GM23338 (cell line): ENCODE results near the gene ANKIB1. TPM values are rescaled to one million over a fixed set of nuclear protein-coding genes. Genes with fewer than 3 reads are reported as not detected.
"Not testable (repeated sequence)": the region's sequence is repeated elsewhere in the genome, so short reads cannot be mapped to it uniquely, and the experiment has no call there.

Source experiments
- ATAC-seq: fragments of 200-7000 bp; cut with Tn5 transposase; 3 replicates; pipeline ENCODE4 v1.9.1; 2020
- DNase-seq: peaks from one replicate; pipeline ENCODE4 v3.0.0-alpha.2; 2015; ENCODE audit warnings: low spot score
- H2AFZ ChIP-seq: fragments of 200-600 bp; sonication (generic); 2 replicates; pipeline ENCODE4 v1.8.0; 2016; ENCODE audit warnings: antibody characterized with exemption, mild to moderate bottlenecking, moderate library complexity
- H3F3A ChIP-seq: fragments of 200-600 bp; sonication (generic); replicated peaks from 2 replicates; pipeline ENCODE4 v1.8.0; 2017; ENCODE audit warnings: antibody characterized with exemption, mixed run types, low read depth
- H3K27ac ChIP-seq: fragments of 200-600 bp; sonication (generic); 2 replicates; pipeline ENCODE4 v1.6.1; 2016; ENCODE audit warnings: low read depth
- H3K27me3 ChIP-seq: fragments of 200-600 bp; sonication (generic); 2 replicates; pipeline ENCODE4 v1.8.0; 2016; ENCODE audit warnings: mild to moderate bottlenecking, mixed run types, moderate library complexity; ENCODE audit not compliant: insufficient read depth
- H3K36me3 ChIP-seq: fragments of 200-600 bp; sonication (generic); 2 replicates; pipeline ENCODE4 v1.8.0; 2016; ENCODE audit warnings: mild to moderate bottlenecking; ENCODE audit not compliant: insufficient read depth
- H3K4me1 ChIP-seq: fragments of 200-600 bp; sonication (generic); 2 replicates; pipeline ENCODE4 v1.8.0; 2016; ENCODE audit warnings: mild to moderate bottlenecking, moderate library complexity; ENCODE audit not compliant: insufficient read depth
- H3K4me2 ChIP-seq: fragments of 200-600 bp; sonication (generic); 2 replicates; pipeline ENCODE4 v1.7.1; 2017; ENCODE audit warnings: mixed run types
- H3K4me3 ChIP-seq: fragments of 200-600 bp; sonication (generic); 2 replicates; pipeline ENCODE4 v1.6.1; 2016; ENCODE audit warnings: mixed run types
- H3K79me2 ChIP-seq: fragments of 200-600 bp; sonication (generic); replicated peaks from 2 replicates; pipeline ENCODE4 v1.8.0; 2017; ENCODE audit warnings: mild to moderate bottlenecking; ENCODE audit not compliant: insufficient read depth
- H3K9me2 ChIP-seq: fragments of 200-600 bp; sonication (generic); 2 replicates; pipeline ENCODE4 v1.8.0; 2017; ENCODE audit not compliant: insufficient read depth
- H4K20me1 ChIP-seq: fragments of 200-600 bp; sonication (generic); replicated peaks from 2 replicates; pipeline ENCODE4 v1.8.0; 2017; ENCODE audit warnings: mild to moderate bottlenecking; ENCODE audit not compliant: insufficient read depth
- H3K27ac Mint-ChIP-seq: 2 replicates; pipeline ENCODE4 v1.8.0; 2020; ENCODE audit warnings: inconsistent platforms, mild to moderate bottlenecking, moderate library complexity, mixed read lengths
- H3K27me3 Mint-ChIP-seq: 3 replicates; pipeline ENCODE4 v1.8.0; 2022; ENCODE audit warnings: low read depth, mild to moderate bottlenecking, moderate library complexity, mixed read lengths, inconsistent platforms; ENCODE audit not compliant: insufficient read depth, poor library complexity
- H3K36me3 Mint-ChIP-seq: 3 replicates; pipeline ENCODE4 v1.8.0; 2021; ENCODE audit warnings: low read depth, mild to moderate bottlenecking, inconsistent platforms, moderate library complexity, mixed read lengths
- H3K4me1 Mint-ChIP-seq: 3 replicates; pipeline ENCODE4 v1.8.0; 2020; ENCODE audit warnings: mild to moderate bottlenecking, inconsistent platforms, mixed read lengths
- H3K4me3 Mint-ChIP-seq: 3 replicates; pipeline ENCODE4 v1.8.0; 2021; ENCODE audit warnings: moderate library complexity, mild to moderate bottlenecking, inconsistent platforms, mixed read lengths
- H3K9me3 Mint-ChIP-seq: 3 replicates; pipeline ENCODE4 v1.8.0; 2020; ENCODE audit warnings: moderate library complexity, mild to moderate bottlenecking, inconsistent platforms, mixed read lengths
- CREB1 ChIP-seq: fragments of 250-450 bp; sonication (Bioruptor Pico); IDR thresholded peaks from 2 replicates; pipeline ENCODE4 v1.5.0; 2020; ENCODE audit warnings: low read depth, mild to moderate bottlenecking, moderate library complexity
- EZH2 ChIP-seq: fragments of 200-600 bp; sonication (generic); IDR thresholded peaks from one replicate; pipeline ENCODE4 v1.8.0; 2017; ENCODE audit warnings: antibody characterized with exemption, mild to moderate bottlenecking, low read depth; ENCODE audit not compliant: unreplicated experiment
- EZH2phosphoT487 ChIP-seq: fragments of 200-600 bp; sonication (generic); IDR thresholded peaks from one replicate; pipeline ENCODE4 v1.8.1; 2018; ENCODE audit warnings: antibody characterized with exemption; ENCODE audit not compliant: unreplicated experiment
- NANOG ChIP-seq: IDR thresholded peaks from 2 replicates; pipeline ENCODE4 v1.6.1; 2016; ENCODE audit warnings: antibody characterized with exemption, borderline replicate concordance
- POLR2AphosphoS5 ChIP-seq: IDR thresholded peaks from 2 replicates; pipeline ENCODE4 v1.6.1; 2016; ENCODE audit warnings: antibody characterized with exemption, low read depth
- REST ChIP-seq: IDR thresholded peaks from one replicate; pipeline ENCODE4 v1.6.1; 2018; ENCODE audit warnings: antibody characterized with exemption; ENCODE audit not compliant: unreplicated experiment
- STAT1 ChIP-seq: IDR thresholded peaks from one replicate; pipeline ENCODE4 v1.6.1; 2016; ENCODE audit warnings: antibody characterized with exemption; ENCODE audit not compliant: unreplicated experiment
- ZNF114 ChIP-seq: fragments of 250-450 bp; sonication (Bioruptor Pico); IDR thresholded peaks from 2 replicates; pipeline ENCODE4 v1.5.0; 2020; ENCODE audit warnings: mild to moderate bottlenecking, moderate library complexity
- ZNF331 ChIP-seq: fragments of 250-450 bp; sonication (Bioruptor Pico); IDR thresholded peaks from 2 replicates; pipeline ENCODE4 v1.5.0; 2020; ENCODE audit warnings: low read depth, mild to moderate bottlenecking, moderate library complexity
- polyA plus RNA-seq: library from polyadenylated mRNA; unstranded; fragments of >200 nt; fragmentation: Nextera tagmentation; extraction: Ambion mirVana; gene quantifications from 2 replicates; pipeline ENCODE4 v1.2.1, GENCODE V29; 2016
- total RNA-seq: library from RNA; depleted of rRNA; stranded (reverse); fragments of >200 nt; shearing (Covaris generic); gene quantifications from 2 replicates; pipeline ENCODE4 v1.2.3, GENCODE V29; 2014
- TF ChIP-seq, protein P1 (sequence below), 2 experiments: fragments of 200-600 bp in 1 of 2; sonication (generic) in 1 of 2; conservative IDR thresholded peaks; 2 replicates each; pipeline versions ENCODE4 v1.5.1 to v1.6.1; 2016 to 2017; ENCODE audit warnings: antibody characterized with exemption in 2 of 2, low read depth in 2 of 2, mild to moderate bottlenecking in 2 of 2, moderate library complexity in 1 of 2
- TF ChIP-seq, protein P2 (sequence below): fragments of 250-450 bp; sonication (Bioruptor Pico); IDR thresholded peaks from 2 replicates; pipeline ENCODE4 v1.5.0; 2020; ENCODE audit warnings: mild to moderate bottlenecking, moderate library complexity

ANKIB1 gene
- total and polyA plus RNA-seq, 2 experiments from 2014 or later = 19.1 to 40.3 TPM

- not testable (repeated sequence) for DNase-seq, H3K4me2 ChIP-seq, H3K4me3 Mint-ChIP-seq, H3K9me3 Mint-ChIP-seq, ATAC-seq, H3K4me3 ChIP-seq, H3K4me1 ChIP-seq, H3K4me1 Mint-ChIP-seq, H3K27me3 Mint-ChIP-seq, H3F3A ChIP-seq, H3K36me3 ChIP-seq, H3K9me2 ChIP-seq, H3K27ac ChIP-seq, H2AFZ ChIP-seq, H3K27ac Mint-ChIP-seq, H3K27me3 ChIP-seq
- Histone ChIP-seq H4K20me1 (peaks cover 32% of the 10 kb centered on the region), H3K79me2 (peaks cover 100% of the 10 kb centered on the region)
- H3K36me3 Mint-ChIP-seq = peaks cover 14% of the 10 kb centered on the region
Measured at GRCh38 chr7:92254800-92255199, 9.0 kb downstream of the ANKIB1 start.

- Histone ChIP-seq H3K4me1 (no peaks in the 10 kb centered on the region), H3K79me2 (peaks cover 98% of the 10 kb centered on the region), H2AFZ (no peak overlapping the region), H3K9me2 (no peaks in the 10 kb centered on the region), H3K4me2 (no peak overlapping the region), H3K27ac (no peak overlapping the region), H4K20me1 (peaks cover 29% of the 10 kb centered on the region), H3K36me3 (no peaks in the 10 kb centered on the region), H3K27me3 (no peaks in the 10 kb centered on the region), H3K4me3 (no peak overlapping the region), H3F3A (no peaks in the 10 kb centered on the region)
- H3K4me3 Mint-ChIP-seq = no peak overlapping the region
- peaks cover 2% of the 10 kb centered on the region for H3K27me3 Mint-ChIP-seq
- ATAC-seq (no peak), DNase-seq (no peak)
- H3K9me3 Mint-ChIP-seq = peaks cover 7% of the 10 kb centered on the region; the same call in 1 of the 3 replicates
- no peak overlapping the region for H3K27ac Mint-ChIP-seq
- H3K36me3 Mint-ChIP-seq = peaks cover 14% of the 10 kb centered on the region
- no peaks in the 10 kb centered on the region for H3K4me1 Mint-ChIP-seq
- TF ChIP-seq, protein P1, sequence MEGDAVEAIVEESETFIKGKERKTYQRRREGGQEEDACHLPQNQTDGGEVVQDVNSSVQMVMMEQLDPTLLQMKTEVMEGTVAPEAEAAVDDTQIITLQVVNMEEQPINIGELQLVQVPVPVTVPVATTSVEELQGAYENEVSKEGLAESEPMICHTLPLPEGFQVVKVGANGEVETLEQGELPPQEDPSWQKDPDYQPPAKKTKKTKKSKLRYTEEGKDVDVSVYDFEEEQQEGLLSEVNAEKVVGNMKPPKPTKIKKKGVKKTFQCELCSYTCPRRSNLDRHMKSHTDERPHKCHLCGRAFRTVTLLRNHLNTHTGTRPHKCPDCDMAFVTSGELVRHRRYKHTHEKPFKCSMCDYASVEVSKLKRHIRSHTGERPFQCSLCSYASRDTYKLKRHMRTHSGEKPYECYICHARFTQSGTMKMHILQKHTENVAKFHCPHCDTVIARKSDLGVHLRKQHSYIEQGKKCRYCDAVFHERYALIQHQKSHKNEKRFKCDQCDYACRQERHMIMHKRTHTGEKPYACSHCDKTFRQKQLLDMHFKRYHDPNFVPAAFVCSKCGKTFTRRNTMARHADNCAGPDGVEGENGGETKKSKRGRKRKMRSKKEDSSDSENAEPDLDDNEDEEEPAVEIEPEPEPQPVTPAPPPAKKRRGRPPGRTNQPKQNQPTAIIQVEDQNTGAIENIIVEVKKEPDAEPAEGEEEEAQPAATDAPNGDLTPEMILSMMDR (conservative IDR thresholded peaks at IDR 0.05; ENCODE audit: low read depth in 2 of 2) = no peak
- TF ChIP-seq EZH2phosphoT487 = no peak
- no peak for TF ChIP-seq ZNF331 (CRISPR knock-in tag)
- no peak for TF ChIP-seq POLR2AphosphoS5
- TF ChIP-seq EZH2 = no peak
- no peak for TF ChIP-seq REST
- no peak for TF ChIP-seq CREB1 (CRISPR knock-in tag)
- TF ChIP-seq NANOG = no peak
- TF ChIP-seq, protein P2, sequence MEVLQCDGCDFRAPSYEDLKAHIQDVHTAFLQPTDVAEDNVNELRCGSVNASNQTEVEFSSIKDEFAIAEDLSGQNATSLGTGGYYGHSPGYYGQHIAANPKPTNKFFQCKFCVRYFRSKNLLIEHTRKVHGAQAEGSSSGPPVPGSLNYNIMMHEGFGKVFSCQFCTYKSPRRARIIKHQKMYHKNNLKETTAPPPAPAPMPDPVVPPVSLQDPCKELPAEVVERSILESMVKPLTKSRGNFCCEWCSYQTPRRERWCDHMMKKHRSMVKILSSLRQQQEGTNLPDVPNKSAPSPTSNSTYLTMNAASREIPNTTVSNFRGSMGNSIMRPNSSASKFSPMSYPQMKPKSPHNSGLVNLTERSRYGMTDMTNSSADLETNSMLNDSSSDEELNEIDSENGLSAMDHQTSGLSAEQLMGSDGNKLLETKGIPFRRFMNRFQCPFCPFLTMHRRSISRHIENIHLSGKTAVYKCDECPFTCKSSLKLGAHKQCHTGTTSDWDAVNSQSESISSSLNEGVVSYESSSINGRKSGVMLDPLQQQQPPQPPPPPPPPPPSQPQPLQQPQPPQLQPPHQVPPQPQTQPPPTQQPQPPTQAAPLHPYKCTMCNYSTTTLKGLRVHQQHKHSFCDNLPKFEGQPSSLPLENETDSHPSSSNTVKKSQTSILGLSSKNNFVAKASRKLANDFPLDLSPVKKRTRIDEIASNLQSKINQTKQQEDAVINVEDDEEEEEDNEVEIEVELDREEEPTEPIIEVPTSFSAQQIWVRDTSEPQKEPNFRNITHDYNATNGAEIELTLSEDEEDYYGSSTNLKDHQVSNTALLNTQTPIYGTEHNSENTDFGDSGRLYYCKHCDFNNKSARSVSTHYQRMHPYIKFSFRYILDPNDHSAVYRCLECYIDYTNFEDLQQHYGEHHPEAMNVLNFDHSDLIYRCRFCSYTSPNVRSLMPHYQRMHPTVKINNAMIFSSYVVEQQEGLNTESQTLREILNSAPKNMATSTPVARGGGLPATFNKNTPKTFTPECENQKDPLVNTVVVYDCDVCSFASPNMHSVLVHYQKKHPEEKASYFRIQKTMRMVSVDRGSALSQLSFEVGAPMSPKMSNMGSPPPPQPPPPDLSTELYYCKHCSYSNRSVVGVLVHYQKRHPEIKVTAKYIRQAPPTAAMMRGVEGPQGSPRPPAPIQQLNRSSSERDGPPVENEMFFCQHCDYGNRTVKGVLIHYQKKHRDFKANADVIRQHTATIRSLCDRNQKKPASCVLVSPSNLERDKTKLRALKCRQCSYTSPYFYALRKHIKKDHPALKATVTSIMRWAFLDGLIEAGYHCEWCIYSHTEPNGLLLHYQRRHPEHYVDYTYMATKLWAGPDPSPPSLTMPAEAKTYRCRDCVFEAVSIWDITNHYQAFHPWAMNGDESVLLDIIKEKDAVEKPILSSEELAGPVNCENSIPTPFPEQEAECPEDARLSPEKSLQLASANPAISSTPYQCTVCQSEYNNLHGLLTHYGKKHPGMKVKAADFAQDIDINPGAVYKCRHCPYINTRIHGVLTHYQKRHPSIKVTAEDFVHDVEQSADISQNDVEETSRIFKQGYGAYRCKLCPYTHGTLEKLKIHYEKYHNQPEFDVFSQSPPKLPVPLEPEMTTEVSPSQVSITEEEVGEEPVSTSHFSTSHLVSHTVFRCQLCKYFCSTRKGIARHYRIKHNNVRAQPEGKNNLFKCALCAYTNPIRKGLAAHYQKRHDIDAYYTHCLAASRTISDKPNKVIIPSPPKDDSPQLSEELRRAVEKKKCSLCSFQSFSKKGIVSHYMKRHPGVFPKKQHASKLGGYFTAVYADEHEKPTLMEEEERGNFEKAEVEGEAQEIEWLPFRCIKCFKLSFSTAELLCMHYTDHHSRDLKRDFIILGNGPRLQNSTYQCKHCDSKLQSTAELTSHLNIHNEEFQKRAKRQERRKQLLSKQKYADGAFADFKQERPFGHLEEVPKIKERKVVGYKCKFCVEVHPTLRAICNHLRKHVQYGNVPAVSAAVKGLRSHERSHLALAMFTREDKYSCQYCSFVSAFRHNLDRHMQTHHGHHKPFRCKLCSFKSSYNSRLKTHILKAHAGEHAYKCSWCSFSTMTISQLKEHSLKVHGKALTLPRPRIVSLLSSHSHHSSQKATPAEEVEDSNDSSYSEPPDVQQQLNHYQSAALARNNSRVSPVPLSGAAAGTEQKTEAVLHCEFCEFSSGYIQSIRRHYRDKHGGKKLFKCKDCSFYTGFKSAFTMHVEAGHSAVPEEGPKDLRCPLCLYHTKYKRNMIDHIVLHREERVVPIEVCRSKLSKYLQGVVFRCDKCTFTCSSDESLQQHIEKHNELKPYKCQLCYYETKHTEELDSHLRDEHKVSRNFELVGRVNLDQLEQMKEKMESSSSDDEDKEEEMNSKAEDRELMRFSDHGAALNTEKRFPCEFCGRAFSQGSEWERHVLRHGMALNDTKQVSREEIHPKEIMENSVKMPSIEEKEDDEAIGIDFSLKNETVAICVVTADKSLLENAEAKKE (CRISPR knock-in tag) = no peak
- TF ChIP-seq ZNF114 (CRISPR knock-in tag) = no peak
- no peak for TF ChIP-seq STAT1
Measured at GRCh38 chr7:92255308-92255707, 9.5 kb downstream of the ANKIB1 start.
